Cerebellar nuclear complex (tissue), 1 donor: ENCODE measurements around the gene UTS2B.

ENCODE experiments used
- DNase-seq, 2 experiments: peaks; one replicate each; lab custom pipeline; 2025; lab: John Stamatoyannopoulos, UW

The UTS2B gene

DNA sequence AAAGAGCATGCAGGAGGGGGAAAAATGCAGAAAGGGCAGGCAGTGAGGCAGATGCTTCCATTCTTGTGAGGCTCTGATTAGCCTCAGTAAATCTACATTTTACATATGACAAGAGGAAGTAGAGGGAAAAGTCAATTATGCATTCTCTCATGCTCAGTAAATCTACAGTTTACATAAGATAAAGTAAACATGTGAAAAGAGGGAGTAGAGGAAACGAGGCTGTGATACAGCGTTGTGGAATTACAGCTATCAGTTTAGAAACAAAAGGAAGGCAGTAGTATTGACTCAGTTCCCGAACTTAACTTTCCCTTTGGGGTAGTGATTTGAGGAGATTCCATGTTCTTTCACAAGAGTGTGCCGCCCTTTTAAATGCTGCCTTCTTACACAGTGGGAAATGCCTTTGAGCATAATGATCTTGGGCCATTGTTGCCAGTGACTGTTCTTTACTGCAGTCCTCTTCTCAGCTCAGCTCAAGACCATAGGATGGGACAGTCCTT is 92.0 kb downstream of the UTS2B start:
- DNase-seq = no peak

DNA sequence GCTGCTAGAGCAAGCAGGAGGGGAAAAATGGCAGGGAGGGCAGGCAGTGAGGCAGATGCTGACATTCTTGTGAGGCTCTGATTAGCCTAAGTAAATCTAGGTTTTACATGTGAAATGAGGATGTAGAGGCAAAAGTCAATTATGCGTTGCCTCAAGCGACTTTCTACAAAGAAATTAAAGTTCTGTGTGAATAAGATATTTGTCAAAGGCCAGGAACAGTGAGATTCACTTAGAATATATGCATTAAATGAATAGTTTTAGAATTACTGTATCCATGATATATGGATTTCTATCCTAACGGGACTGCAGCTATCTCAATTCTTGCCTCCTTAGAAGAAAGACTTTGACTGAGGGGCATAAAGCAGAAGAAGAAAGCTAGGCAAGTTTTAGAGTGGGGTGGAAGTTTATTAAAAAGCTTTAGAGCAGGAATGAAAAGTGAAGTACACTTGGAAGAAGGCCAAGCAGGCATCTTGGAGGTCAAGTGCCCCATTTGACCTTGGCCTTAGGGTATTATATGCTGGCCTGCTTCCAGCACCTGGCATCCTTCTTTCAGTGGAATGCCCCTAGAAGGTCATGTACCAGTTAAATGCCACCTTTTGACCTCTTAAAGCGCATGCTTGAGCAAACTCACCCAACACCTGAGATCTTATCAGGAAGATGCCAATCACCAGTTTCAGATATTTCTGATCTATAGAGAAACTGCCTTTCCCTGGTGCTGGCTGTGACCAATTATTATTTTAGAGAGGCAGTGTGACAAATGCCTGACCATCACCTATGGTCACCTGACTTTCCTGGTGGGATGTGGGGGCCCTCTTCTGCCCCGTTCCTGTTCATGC is 93.1 kb downstream of the UTS2B start:
- no peak for DNase-seq

- no peak for DNase-seq
Observed at GRCh38 chr3:191236646-191237045, 93.7 kb downstream of the UTS2B start.

- DNase-seq = no peak
Observed at GRCh38 chr3:191235331-191236314, 94.7 kb downstream of the UTS2B start.

DNA sequence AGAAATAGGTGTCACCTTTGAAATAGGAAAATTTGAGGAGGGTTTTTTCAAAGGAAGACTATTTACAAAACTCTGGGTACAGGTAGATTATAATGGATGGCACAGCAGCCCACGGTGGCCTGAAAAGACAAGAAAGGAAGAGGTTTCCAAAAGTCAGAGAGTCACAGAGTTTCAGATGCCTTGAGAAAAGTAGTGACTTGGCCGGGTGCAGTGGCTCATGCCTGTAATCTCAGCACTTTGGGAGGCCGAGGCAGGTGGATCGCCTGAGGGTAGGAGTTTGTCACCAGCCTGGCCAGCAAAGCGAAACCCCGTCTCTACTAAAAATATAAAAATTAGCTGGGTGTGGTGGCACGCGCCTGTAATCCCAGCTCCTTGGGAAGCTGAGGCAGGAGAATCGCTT is 96.1 kb downstream of the UTS2B start:
- DNase-seq = no peak

DNA sequence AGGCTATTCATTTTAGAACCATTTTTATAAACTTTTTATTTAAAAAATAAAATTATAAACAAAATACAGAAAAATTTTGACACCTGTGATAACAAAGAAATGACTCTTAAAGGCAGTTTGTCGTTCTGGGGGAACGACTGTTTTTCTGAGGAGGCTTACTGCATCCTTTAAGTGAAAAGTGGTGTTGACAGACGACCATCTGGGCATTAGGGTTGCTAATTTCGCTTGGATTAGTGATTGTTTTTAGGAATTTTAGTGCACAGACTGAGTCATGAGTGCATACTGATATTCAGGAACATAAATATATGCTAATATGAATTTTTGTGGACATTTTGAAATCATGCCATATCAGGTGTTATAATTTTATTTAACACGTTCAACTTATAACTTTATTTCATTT is 102.8 kb downstream of the UTS2B start:
- no peak for DNase-seq

- DNase-seq = no peak
Observed at GRCh38 chr3:191221638-191222037, 108.7 kb downstream of the UTS2B start.

- DNase-seq = no peak
Observed at GRCh38 chr3:191220908-191221307, 109.4 kb downstream of the UTS2B start.

GRCh38 chr3:191217301-191217700 is 113.0 kb downstream of the UTS2B start:
- DNase-seq = no peak
